HG03565 (cell line): ENCODE results near the gene MAP3K21.

Source experiments
- ATAC-seq: cut with Tn5 transposase; IDR thresholded peaks from one replicate; pipeline ENCODE4 v1.9.1; 2021; ENCODE audit warnings: mild to moderate bottlenecking, moderate library complexity; ENCODE audit not compliant: unreplicated experiment

MAP3K21 gene

DNA sequence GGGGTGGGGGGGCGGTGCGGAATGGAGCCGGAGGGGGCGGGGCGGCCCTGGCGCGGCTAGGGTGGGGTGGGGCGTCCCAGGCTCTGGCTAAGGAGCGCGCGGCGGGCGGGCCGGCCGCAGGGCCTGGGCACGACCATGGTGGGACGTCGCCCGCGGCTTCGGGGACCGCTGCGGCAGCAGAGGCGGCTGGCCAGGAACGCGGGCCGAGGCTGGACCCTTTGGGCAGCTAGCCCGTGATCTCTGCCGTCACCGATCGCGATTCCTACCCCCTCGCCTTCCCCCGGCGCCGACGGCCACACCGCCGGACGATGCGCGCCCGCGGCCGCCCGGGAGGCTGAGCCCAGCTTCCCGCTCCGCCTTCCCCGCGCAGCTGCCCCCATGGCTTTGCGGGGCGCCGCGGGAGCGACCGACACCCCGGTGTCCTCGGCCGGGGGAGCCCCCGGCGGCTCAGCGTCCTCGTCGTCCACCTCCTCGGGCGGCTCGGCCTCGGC lies at the start of gene MAP3K21:
TSS of gene MAP3K21 (plus strand) at position 74 of the 491 bp plus-strand sequence. CDS start at position 379, 305 bp downstream.
- ATAC-seq = no peak

DNA sequence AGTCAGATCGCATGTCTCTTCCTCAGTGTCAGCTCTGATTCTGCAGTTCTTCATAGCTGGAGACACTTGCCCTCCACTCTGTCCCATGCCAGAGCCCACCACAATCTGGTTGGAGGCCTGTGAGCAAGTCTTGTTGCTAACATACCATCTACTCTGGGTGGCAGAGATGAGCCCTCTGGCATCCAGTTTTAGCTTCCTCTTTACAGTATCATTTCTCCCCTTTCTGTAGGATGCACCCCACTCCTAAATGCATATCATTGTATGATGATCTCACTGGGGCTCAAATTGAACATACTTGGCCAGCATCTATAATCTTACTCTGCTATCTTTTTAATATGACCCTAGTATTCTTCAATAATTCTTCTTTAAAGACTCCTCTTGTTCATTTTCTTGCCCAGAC lies 48.9 kb upstream of the MAP3K21 start:
- ATAC-seq = no peak

DNA sequence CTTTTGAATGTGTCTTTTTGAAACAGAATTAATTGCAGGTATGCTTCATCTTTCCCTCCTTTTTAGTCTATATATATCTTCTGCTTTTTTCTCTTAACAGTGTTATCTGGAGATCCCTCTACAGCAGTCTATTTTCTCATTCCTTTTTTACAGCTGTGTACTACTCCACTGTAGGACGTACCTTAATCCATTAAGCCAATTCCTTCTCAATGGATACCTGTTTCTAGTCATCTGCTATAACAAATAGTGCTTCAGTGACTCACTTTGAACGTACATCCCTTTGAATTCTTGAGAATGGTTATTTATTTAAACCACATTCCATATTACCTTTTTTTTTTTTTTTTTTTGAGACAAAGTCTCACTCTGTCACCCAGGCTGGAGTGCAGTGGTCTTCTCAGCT lies 47.6 kb upstream of the MAP3K21 start:
- no peak for ATAC-seq

DNA sequence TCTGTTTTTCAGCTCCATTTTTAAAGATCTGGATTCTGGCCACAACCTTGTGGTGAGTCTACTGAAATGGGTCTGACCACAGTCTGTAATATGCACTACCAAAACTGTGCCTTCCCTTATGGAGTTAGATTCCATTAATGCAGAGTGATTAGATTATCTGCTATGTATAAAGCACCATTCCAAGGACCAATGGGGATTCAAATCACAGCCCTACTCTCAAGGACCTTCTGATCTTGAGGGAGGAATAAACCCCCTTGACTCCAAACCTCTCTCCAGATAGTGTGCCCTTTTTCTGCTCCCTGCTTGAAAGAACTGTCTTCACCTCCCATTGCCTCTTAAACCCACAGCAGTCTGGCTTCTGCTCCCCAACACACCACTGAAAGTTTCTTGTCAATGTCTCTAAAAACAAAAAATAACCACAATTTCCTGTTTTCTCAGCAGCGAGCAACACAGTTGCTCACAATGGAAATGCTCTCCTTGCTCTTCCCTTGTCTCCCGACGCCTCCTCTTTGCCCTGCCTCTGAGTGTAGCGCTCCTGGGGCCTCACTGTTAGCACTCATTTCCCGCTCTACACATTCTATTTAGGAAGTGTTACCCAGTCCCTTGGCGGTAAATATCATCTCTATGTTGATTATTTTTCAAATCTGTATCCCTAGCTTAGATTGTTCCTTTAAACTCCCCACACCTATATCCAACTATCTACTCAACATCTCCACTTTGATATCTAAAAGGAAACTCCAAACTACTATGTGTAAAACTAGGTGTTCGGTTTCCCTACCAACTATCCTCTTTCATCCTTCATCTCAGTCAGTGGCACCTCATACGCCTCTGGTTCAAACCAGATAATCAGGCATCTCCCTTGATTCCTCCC lies 45.6 kb upstream of the MAP3K21 start:
- ATAC-seq = peak; percentile 92

DNA sequence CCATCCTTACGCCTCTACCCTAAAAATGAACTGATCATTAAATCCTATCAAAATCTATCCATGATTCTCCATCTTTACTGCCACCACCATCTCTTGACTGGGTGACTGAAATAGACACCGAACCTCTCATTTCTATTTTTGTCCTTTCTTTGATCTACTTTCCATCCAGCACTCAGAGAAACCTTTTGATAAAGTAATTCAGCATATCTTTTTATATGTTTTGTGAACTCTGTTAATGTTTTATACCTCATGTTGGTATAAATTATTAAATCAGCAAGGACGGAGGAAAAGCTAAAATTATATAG lies 45.0 kb upstream of the MAP3K21 start:
- ATAC-seq = no peak

DNA sequence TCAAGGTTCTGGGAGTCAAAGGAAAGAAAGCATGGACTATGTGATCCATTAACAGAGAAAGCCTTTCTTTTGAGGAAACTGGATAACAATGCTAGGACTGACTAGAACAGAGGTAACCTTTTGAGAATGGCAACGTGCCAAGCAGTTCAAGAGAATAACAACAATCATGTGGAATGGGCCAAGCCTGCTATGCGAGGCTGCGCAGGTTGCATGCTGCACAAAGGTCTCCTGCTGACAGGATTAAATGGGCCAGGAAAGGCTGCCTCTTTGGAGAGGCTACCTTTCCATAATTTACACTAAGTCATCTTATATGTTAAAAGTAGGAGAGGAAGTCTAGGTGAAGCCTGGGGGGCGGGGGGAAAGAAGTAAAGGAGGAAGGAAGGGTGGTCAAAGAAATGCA lies 37.8 kb upstream of the MAP3K21 start:
- no peak for ATAC-seq

DNA sequence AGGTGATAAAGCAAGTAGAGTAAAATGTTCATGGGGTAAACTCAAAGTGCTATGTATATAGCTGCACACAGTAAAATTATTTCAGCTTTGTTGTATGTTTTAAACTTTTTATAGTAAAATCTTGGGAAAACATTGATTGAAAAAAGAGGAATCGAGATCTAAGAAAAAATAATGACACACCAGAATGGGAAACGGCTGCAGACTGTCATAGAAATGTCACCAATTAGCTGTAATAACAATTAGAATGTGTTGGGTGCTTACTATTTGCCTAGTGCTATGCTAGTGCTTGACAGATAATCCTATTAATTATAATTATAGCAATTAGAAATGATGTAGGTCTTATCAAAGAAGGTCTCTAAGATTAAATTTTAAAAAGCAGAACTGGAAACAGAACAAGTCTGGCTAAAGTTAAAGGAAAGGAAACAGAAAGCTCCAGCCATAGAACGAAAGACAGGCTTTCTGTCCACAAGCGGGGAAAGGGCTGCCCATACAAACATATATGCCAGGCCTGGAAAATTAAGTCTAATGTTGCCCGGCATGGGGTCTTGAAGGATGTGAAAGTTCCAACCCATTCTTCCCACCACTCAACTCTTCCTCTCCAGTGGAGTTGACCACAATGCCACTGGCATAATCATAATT lies 37.0 kb upstream of the MAP3K21 start:
- no peak for ATAC-seq

DNA sequence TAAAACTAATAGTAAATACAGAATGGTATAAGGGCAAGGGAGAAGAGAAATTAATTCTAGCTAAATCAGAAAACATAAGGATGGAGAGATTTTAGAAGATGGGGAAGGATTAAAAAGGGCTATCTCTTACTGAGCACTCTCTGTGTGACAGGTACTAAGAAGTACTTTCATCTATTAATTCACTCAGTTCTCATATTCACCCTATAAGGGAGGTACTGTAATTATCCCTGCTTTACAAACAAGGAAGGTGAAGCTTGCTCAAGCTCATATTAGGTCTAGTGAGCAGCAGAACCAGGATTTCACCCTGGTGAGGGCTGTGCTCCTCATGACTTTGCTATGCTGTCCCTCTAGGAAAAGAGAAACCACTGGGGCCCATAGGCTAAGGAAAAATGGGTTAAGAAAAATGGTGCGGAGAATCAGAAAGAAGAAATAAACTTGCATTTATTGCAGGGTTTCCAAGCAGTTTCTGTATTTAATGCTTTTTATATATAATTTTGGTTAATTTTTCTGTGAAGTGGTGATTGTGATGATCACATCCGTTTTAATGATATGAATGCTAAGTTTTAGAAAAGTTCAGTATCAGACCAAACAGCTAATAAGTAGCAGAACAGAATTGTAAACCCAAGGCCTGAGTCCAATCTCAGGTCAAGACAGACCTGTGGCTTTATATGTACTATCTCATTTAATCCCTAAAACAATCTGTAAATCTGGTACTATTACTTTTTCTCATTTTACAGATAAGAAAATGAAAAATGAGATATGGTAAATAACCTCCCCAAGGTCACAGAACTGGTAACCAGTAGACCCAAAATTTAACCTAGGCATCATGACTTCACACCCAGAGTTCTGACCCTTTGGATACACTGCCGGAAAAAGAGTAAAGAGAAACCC lies 33.7 kb upstream of the MAP3K21 start:
- no peak for ATAC-seq

DNA sequence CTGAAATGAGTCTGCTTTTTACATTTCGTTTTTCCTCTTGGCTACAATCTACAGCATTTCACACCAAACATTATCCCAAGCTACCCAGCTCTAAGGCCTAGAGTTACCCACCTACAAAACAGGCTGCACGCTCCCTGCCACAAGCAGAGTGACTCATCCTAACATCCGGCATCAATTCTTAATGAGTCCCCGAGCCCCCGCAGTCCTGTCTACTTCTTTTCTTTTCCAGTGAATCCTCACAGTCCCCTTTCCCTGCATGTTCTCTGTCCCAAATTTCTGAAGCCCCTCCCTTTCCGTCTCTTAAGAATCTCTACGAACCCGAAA lies 32.6 kb upstream of the MAP3K21 start:
- ATAC-seq = peak; percentile 33

DNA sequence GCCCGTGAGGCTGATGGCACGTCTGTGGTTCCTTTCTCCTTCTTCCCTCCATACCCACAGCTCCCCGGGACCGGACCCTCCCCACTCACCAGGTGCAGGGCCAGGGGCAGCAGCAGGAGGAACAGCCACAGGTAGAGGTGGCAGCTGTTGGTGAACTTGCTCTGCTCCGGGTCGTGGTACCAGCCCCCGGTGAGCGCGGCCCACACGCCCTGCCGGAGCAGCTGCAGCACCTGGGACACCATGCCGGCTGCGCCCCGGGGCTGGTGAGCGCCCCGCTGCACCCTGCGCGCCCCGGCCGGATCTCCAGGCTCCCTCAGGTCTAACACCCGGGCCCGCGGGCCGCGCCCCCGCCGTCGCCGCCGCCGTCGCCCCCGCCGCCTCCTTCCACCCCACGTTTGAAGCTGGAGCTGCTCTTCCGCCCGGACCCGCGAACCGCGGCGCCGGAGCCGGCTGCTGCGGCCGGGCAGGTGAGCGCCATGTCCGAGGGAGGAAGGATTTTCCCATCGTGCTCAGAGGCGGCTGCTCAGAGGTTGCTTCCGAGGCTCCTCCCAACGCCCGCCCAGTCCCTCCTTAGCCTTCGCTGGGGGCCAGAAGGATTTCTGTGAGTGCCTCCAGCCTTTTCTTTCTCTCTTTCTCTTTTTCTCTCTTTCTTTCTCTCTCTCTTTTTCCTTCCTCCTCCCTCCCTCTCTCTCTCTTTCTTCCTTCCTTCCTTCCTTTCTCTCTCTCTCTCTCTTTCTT lies 32.1 kb upstream of the MAP3K21 start, which contains the start of gene PCNX2:
TSS of gene PCNX2 (minus strand) at position 489 of the 738 bp plus-strand sequence. CDS start at position 242, 247 bp downstream.
- ATAC-seq = peak; percentile 86

DNA sequence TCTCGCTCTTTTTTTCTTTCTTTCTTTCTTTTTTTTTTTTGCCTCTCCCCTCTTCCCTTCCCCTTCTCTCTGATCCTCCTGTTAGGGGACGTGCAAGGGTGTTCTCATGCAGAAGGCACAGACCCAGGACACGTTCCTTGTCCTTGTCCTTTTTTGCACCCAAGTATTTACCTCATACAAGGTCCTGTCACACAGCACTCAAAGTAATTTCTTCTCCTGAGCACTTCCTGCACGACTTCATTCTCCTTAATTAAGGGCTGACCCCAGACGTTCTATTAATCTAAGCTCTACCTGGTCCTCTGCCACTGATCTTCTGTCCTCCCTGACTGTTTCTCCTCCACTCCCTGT lies 31.6 kb upstream of the MAP3K21 start:
- ATAC-seq = no peak

DNA sequence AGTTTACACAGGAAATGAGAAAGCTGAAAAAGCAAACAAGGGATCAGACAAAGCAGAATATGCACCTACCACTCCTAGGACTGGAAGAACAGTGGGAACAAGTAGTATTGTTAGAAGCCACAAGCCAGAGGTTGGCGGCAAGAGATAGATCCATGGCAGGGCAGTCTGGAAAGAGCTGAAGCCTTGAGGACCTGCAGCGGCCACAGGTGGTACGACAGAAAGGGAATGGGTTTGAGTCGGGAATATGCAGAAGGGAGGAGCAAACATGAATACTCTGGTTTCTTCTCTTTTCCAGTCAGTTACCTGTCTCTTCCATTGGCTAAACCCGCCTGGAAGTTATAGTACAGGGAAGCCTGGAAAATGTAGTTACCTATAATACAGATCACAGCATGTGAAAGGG lies 28.1 kb upstream of the MAP3K21 start:
- ATAC-seq = no peak

DNA sequence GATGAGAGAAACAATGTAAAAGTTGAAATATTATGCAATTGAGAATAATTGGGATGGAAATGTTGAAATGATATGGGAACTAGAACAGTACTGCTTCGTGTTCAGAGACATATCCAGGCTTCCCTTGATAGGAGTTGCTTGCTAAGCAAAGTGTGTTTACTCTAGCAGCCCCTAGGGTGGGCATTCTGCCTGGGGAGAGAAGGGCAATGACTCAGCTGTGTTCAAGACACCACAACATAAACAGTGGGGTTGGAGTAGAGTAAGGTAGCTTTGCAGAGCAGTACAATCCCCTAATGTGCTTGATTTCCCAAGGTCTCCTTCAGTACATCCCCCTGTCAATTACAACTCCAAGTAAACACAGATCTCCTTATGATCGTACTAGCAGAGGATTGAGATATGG lies 27.2 kb upstream of the MAP3K21 start:
- no peak for ATAC-seq

DNA sequence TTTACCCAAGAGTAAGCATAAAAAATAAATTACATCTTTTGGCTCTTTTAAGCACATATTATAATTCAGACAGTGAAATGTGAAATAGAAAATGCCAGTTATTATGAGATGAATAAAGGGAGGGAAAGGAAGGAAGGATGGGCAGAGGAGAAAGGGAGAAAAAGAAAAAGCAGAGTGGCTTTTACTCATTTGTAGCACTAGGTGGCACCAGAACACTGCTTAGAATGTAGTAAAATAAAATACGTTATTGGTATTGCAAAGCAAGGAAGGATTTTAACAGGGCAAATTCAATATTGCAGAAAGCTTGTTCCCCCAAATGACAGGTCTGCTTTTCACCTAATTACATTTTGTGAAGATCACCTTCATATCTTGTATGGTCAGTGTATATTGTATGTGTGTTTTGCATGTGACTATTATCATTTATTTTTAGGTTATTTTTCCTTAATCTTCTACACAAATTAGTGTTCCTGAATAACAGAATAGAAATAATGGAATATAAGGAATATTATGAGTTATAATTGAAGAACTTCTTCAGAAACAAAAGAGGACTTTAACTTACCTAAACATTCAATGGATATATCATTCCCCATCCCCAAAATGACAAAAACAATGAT lies 22.9 kb upstream of the MAP3K21 start:
- no peak for ATAC-seq

DNA sequence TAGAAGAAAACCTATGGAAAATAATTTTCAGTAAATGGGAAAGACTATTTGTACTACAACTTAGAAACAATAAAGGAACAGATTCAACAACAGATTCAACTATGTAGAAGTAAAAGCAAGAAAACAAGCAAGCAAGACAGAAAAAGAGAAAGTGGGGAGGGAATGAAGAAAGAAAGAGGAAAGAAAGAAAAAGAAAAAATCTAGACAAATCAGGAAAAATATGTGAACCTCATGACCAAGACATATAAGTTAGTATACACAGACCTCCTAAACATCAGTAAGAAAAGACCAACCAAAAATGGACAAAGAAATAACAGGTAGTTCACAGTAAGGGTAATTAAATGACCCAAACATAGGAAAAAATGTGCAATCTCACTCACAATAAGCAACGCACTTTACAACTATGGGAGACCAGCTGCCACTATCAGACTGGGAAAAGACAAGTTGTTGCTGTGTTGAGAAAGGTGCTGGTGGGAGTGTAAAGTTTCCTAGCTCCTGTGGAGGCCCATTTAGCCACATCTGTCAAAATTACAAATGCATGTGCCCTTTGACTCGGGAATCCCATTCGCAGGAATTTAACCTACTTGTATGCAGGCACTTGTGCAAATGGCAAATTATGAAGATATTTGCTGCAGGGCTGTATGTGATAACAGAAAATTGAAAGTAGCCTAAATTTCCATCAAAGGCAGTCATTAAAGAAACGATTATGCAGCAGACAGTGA lies 13.9 kb upstream of the MAP3K21 start:
- no peak for ATAC-seq

DNA sequence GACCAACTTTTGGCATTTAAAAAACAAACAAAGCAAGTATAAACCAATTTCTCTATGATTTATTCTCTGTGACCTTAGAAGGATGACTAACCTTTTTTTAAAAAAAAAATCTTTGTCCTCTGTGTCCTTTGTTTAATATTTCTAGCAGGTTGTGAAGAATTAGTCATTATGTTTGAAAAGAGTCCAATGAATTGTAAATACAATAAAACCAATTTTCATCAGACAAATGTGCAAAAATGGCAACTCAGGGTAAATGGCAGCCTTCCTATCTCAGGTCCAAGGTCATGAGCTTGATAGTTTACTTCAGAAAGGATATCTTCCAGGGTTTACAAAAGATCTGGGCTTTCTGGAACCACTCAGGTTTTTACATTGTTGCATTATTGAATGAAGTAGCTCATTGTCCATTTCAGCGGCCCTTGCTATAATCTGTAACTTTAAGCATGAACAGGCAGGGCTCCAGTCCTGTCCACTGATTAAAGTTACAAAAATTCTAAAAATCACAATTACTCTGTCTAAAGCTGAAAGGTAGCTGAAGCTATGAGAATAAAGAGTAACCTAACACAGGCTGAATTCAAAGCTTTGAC lies 11.7 kb upstream of the MAP3K21 start:
- ATAC-seq = no peak

DNA sequence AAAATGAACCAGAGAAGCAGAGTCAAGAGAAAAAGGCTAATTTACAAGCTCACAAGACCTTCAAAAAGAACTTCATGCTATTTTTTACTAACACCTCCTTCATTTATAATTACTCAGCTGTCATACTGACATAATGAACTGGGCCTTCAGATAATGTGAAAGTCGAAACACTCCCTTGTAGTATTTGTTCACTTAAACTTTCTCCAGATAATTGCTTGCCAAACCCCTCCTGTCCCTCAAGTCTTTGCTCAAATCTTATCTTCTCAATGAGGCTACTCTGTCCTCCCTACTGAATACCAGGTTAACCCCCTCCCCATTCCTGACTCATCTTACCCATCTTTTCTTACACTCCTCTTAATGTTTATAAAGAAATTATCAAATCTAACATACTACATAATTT lies 11.1 kb upstream of the MAP3K21 start:
- ATAC-seq = no peak

DNA sequence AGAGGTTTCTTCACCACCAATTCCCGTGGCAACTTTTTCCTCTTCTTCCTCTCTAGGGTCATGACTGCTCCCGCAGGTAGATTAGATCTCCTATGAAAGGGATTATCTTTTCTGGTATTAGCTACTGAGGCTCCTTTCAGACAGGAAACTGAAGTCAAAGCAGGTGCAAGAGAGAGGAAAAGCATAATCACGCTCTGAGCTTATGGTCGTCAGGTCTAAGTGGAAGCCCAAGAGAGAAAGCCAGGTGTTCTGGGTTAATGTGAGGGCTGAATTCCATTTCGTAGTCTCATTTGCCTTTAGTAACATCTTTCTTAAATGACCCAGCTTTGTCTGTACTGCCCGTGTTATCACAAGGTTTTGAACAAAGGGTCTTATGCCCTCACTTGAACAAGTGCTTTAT lies 8.3 kb upstream of the MAP3K21 start:
- ATAC-seq = no peak

DNA sequence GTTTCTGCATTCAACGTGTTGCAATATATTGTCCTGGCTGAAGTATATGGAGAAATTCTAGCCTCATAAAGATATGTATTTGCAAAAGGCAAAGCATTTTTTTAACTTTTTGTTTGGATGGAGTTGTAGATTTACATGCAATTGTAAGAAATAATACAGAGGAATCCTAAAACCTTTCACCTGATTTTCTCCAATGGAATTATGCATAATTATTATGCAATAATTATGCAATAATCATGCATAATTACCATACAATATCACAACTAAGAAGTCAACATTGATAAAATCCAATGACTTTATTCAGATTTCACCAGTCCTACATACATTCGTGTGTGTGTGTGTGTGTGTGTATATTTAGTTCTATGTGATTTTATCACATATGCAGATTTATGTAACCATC lies 7.5 kb upstream of the MAP3K21 start:
- no peak for ATAC-seq
